Mammary epithelial cell (primary cell): ENCODE data around the gene APOD.

ENCODE experiments used
- CTCF ChIP-seq, 2 donors: IDR thresholded peaks in 1 of 2; conservative IDR thresholded peaks in 1 of 2; 2 replicates each; pipeline ENCODE4 v1.5.1; 2011 to 2012; ENCODE audit warnings: inconsistent platforms in 2 of 2, low read length in 2 of 2, mild to moderate bottlenecking in 2 of 2, control low read depth in 1 of 2, low read depth in 1 of 2; ENCODE audit not compliant: insufficient read depth in 1 of 2; ENCODE audit errors: extremely low read depth in 1 of 2
- EZH2 ChIP-seq: IDR thresholded peaks from 2 replicates; pipeline ENCODE4 v1.6.1; 2012; ENCODE audit warnings: low read length, inconsistent platforms, borderline replicate concordance

- TF ChIP-seq CTCF (conservative IDR thresholded peaks at IDR 0.05 in 1 of 2, IDR thresholded peaks at IDR 0.05 in 1 of 2; ENCODE audit: extremely low read depth in 1 of 2, insufficient read depth in 1 of 2, low read depth in 1 of 2, low read length in 2 of 2) = no peak
- TF ChIP-seq EZH2 = no peak
Observed at GRCh38 chr3:195566797-195567196, 16.9 kb downstream of the APOD start.
